Amygdala (tissue), 56 donors: ENCODE results near the gene RFX4.
"Not testable (repeated sequence)": the region's sequence is repeated elsewhere in the genome, so short reads cannot be mapped to it uniquely, and the experiment has no call there.

Experiments
- DNase-seq, 56 donors: peaks; one replicate each; lab custom pipeline; 2025; lab: John Stamatoyannopoulos, UW

RFX4 gene

GRCh38 chr12:106720696-106721095, 137.9 kb downstream of the RFX4 start:
- no peak for DNase-seq

DNA sequence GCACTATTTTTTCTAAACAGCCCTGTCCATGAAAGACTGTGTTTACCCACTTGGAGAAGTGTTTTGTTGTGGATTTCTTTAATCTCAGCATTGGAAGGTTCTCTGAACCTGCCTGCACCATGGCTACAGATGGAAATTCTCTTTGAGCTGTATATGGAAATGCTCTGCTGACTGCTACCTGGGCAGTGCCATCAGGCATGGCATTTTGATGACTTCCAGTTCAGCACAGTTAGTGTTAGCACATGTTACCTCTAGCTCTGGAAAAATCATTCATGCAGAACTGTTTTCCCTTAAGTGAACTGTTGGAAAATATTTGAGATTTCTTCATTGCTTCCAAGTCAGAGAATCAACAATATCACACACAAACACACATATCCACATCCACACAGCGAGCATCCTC, 139.1 kb downstream of the RFX4 start:
- DNase-seq: no peak

- no peak for DNase-seq
Observed at GRCh38 chr12:106722837-106723236, 140.0 kb downstream of the RFX4 start.

- no peak for DNase-seq
Observed at GRCh38 chr12:106723416-106723815, 140.6 kb downstream of the RFX4 start.

DNA sequence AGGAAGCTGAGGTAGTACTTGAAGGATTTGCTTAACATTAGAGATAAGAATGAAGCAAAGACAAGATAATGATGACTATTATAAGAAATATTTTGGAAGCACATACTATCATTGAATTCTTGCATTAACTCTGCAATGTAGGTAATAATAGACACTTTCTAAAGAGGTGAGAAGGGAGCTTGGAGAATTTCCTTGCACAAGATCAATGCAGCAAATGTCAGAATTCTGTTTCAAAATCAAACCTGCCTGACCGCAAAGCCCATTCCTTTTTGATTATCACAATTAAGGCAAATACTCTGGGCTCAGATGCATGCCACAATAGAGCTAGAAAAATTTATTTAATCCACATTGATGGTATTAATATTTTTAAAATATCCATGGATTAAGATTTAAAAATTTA, 141.3 kb downstream of the RFX4 start:
- no peak for DNase-seq

DNA sequence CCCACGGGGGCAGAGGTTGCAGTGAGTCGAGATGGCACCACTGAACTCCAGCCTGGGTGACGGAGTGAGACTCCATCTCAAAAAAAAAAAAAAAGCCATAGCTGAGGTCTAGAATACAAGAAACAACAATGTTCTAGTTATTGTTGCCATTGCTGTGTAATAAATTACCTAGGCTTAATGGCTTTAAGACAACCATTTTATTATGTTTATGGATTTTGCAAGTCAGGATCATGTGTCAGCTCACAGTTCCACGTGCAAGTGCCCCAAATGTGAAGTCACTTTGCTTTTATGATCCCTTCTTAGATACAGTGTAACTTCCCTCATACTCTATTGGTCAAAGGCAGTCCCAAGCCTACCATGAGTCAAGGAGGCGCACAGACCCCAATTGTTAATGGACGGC, 142.1 kb downstream of the RFX4 start:
- DNase-seq: no peak

DNA sequence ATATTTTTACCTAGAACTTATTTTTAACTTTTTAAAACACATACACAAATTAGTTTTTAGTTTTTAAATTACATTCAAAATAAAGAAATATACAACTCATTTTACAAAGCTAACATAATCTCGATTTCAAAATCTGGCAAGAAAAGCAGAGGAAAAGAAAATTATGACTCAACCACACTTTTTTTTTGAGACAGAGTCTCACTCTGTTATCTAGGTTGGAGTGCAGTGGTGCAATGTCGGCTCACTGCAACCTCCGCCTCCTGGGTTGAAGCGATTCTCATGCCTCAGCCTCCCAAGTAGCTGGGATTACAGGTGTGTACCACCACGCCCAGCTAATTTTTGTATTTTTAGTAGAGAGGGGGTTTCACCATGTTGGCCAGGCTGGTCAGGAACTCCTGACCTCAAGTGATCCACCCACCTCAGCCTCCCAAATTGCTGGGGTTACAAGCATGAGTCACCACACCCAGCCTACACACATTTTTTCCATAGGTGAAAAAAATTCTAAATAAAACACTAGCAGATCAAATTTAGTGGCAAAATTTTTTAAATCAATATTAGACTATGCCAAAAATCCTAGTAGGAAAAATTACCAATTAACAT, 143.9 kb downstream of the RFX4 start:
- not testable (repeated sequence) for DNase-seq

GRCh38 chr12:106729611-106730010, 146.8 kb downstream of the RFX4 start:
- no peak for DNase-seq

GRCh38 chr12:106732890-106733289, 150.1 kb downstream of the RFX4 start:
- no peak for DNase-seq

DNA sequence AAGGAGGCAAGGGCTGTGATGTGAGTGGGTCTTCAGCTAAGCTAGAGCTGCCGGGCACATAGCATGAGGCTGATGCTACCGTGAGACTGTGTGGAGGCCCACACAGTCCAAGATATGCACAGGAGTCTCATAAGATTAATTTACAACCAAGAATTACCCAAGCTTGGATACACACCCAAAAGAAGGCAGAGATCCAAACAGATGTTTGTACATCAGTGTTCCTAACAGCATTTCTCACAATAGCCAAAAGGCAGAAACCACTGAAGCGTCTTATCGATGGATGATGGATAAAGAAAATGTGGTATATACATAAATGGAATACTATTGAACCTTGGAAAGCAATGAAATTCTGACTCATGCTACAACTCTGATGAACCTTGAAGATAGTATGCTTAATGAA, 150.9 kb downstream of the RFX4 start:
- no peak for DNase-seq

DNA sequence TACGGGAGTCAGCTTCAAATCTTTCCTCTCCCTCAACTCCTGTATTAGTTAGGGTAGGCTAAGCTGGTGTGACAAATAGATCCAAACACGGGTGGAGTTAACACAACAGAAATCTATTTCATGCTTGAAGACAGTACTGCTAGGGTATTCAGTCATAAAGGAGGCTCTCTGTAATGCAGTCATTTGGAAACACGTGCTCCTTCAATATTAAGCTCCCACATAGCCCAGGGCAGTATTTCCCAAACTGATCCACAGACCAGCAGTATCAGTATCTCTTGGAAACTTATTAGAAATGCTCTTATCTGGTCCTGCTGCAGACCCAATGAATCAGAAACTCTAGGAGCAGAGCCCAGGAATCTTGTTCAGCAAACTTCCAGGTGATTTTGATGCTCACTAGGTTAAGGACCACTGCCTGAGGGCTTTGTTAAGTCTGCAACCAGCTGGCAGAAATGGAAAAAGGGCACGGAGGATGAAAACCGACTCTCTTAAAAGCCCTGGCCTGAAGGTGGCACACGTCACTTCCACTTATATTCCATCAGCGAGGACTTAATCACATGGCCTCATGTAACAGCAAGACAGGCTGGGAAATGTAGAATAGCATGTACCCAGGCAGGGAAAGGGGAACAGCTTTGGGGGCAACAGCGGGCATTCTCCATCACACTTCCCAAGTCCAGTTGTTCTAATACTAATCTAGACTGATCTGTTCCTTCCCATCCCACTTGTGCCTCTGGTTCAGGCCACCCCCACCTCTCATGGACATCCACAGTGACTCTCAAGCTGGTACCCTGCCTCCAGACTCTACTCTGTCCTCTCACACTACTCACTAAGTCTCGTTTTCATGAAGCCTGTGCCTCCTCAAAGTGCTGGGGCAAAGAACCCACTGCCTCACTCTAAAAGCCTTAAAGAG, 153.5 kb downstream of the RFX4 start:
- no peak for DNase-seq

GRCh38 chr12:106739318-106739717, 156.5 kb downstream of the RFX4 start:
- no peak for DNase-seq

DNA sequence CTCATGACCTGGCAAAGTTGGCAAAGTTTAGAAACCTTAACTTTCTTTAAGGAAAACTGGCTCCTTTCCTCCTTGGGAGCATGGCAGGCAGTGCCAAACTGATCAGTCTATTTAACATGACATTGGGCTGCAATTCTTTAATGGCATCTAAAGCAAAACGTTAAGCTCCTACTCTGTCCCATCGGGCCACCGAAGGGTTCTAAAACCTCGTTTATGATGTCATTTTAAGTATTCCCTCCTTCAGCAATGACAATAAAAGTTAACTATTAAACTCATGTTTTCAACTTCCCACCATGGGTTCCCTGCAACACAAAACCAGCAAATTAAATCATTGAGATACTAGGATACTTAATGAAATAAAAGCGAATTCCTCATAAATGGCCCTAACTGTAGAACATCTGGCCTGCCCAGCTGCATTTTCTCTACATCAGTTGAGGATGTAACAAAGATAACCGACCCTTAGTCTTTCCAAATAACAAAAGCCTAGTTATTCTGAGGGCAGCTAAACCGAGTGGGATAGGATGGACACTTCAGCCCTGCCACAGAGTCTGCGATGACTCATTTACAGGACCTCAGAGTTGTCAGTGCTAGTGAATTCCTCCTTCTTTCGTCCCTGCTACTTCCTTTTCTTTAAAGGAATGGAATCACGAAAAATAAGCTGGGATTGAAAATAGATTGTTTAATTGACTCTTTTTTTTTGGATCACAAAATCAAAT, 157.2 kb downstream of the RFX4 start:
- no peak for DNase-seq

- DNase-seq: no peak
Observed at GRCh38 chr12:106740818-106741217, 158.0 kb downstream of the RFX4 start.

DNA sequence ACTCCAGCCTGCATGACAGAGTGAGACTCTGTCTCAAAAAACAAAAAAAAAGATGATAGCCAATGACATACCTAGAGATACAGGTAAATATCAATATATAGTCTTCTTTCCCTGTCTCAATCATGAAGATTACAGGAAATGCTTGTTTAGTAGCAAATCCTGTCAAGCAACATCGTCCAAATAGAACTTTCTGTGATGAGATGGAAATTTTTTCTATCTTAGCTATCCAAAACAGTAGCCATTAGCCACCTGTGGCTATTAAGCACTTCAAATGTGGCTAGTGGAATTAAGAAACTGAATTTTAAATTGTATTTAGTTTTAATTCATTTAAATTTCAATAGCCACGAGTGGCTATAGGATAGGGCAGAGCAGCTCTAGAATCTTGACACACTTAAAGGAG, 158.4 kb downstream of the RFX4 start:
- DNase-seq: no peak

DNA sequence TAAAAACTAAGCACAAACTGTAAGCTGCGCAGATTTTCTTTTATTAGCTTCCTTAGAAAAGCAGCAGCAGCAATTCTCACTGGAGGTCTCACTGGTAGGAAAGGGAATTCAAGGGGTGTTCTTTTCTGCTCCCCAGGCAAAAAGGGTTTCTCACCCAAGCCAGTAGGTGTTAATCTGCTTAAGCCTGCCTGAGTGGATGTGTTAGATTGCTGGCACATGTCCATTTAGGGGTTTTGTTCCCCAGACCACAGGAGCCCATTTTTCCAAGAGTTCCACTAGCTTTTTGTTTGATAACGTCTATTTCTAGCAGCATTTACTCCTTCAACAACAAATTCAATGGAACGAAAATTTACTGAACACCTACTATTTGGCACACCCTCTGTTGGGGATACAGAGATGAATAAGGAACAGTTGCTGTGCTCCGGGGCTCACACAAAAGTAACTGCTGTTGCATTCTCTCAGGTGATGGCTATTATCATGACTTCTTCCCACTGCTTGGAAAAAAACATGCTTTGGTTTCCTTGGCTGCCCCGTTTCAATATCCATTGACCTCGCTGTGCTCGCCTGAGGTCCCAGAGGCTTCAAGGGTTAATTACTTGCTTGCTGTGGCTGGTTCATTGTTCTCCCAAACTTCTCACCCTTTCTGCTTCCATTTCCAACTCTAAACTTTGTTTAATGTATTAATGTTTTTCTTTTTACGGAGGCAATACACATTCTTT, 160.6 kb downstream of the RFX4 start:
- DNase-seq: no peak

GRCh38 chr12:106744600-106744999, 161.8 kb downstream of the RFX4 start:
- no peak for DNase-seq

DNA sequence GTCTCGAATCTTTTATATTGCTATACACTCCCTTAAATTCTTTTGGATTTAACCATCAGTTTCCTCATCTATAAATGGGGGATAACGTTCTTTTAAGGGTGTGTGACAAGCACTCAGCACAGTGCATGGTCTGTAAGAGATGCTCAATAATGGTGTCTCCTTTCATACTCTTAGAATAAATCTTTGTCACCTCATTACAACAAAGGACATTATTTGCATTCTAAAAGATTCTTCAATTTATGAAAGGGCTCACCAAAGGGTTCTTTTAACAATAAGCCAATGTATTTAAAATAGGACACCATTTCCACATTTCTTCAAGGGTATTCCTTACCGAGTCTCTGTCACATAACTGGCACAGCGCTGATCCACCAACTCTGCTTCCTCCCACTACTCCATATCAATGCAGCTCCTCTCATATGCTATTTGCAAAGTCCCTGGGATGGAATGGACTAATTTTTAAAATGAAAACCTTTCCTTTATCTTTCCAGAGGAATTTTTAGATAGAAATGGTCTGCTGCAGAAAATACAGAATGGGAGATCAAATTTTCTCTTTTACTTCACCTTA, 162.5 kb downstream of the RFX4 start:
- no peak for DNase-seq

DNA sequence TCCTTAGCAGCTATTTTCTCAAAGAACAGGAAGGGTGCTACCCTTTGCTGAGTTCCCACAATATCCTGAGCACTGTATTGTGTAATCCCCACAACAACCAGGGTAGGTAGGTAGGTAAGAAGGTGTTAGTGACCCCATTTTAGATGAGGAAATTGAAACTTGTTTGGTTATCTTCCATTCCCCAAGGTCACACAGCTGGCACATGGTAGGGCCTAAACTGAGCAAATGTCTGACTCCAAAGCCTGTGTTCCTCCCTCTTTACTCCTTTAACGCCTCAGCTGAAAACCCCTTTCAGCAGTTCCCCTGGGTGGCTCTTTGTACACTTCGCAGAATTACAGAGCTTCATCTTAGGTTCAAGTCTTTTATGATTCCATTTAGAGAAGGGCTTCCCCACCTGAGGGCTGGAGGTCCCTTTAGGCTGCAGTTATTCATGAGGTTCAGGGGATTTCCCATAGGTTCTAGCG, 165.2 kb downstream of the RFX4 start:
- DNase-seq: no peak

DNA sequence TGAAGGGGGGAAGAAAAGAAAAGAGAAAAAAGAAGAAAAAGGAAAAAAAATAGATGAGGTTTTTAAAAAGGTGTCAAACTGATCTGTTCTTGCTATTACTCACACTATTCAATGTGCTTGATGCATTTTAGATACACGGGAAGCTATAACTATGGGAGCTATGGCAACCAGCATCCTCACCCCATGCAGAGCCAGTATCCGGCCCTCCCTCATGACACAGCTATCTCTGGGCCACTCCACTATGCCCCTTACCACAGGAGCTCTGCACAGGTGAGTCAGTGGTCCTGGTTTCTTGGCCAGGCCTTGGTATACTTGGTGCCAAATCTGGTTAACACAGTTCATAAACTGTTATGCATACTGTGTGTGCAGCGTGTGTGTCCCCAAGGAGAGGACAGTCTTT, 167.7 kb downstream of the RFX4 start:
- no peak for DNase-seq
